Liver (tissue), 3 donors: ENCODE results near the gene PTPA.

ENCODE experiments used
- EGR1 ChIP-seq, 2 donors: IDR thresholded peaks; 2 replicates each; pipeline ENCODE4 v1.6.1; 2016 to 2018; ENCODE audit warnings: antibody characterized with exemption in 2 of 2, low read depth in 2 of 2
- JUND ChIP-seq, 2 donors: IDR thresholded peaks; 2 replicates each; pipeline ENCODE4 v1.6.1; 2016; ENCODE audit warnings: antibody characterized with exemption in 2 of 2
- NR2F2 ChIP-seq: IDR thresholded peaks from 2 replicates; pipeline ENCODE4 v1.6.1; 2016; ENCODE audit warnings: antibody characterized with exemption
- RAD21 ChIP-seq, 2 donors: IDR thresholded peaks; 2 replicates each; pipeline ENCODE4 v1.6.1; 2016; ENCODE audit warnings: antibody characterized with exemption in 2 of 2, mild to moderate bottlenecking in 2 of 2
- TF ChIP-seq, protein P1 (sequence below): fragments of 150-350 bp; IDR thresholded peaks from 2 replicates; pipeline ENCODE4 v1.5.1; 2017; ENCODE audit warnings: improper control_type of control experiment, low read depth, low read length; ENCODE audit not compliant: missing input control
- TF ChIP-seq, protein P2 (sequence below): IDR thresholded peaks from 2 replicates; pipeline ENCODE4 v1.6.1; 2016; ENCODE audit warnings: antibody characterized with exemption, mild to moderate bottlenecking
- TF ChIP-seq, protein P3 (sequence below): IDR thresholded peaks from 2 replicates; pipeline ENCODE4 v1.6.1; 2016; ENCODE audit warnings: antibody characterized with exemption
- TF ChIP-seq, protein P4 (sequence below): IDR thresholded peaks from 2 replicates; pipeline ENCODE4 v1.6.1; 2016; ENCODE audit warnings: antibody characterized with exemption
- donor health status: healthy.
- donor health status: healthy.

DNA sequence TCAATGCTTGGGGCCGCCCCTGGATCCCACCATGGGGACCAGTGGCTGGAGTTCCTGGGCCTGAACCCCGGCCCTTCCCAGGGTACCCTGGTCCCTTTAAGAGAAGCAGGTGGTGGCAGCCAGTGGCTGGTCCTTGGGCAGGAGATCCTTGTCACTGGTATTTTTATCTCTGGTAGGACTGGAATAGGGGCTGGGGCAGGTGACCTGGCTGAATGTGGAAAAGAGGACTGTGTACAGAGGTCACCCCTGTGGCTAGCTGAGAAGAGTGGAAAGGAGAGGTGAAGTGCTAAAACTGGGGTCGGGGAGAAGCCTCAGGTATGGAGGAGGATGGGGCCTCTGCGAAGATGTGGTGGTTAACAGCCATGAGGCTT, 7.6 kb upstream of the PTPA start:
- TF ChIP-seq, protein P1, sequence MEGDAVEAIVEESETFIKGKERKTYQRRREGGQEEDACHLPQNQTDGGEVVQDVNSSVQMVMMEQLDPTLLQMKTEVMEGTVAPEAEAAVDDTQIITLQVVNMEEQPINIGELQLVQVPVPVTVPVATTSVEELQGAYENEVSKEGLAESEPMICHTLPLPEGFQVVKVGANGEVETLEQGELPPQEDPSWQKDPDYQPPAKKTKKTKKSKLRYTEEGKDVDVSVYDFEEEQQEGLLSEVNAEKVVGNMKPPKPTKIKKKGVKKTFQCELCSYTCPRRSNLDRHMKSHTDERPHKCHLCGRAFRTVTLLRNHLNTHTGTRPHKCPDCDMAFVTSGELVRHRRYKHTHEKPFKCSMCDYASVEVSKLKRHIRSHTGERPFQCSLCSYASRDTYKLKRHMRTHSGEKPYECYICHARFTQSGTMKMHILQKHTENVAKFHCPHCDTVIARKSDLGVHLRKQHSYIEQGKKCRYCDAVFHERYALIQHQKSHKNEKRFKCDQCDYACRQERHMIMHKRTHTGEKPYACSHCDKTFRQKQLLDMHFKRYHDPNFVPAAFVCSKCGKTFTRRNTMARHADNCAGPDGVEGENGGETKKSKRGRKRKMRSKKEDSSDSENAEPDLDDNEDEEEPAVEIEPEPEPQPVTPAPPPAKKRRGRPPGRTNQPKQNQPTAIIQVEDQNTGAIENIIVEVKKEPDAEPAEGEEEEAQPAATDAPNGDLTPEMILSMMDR = no peak
- TF ChIP-seq, protein P2, sequence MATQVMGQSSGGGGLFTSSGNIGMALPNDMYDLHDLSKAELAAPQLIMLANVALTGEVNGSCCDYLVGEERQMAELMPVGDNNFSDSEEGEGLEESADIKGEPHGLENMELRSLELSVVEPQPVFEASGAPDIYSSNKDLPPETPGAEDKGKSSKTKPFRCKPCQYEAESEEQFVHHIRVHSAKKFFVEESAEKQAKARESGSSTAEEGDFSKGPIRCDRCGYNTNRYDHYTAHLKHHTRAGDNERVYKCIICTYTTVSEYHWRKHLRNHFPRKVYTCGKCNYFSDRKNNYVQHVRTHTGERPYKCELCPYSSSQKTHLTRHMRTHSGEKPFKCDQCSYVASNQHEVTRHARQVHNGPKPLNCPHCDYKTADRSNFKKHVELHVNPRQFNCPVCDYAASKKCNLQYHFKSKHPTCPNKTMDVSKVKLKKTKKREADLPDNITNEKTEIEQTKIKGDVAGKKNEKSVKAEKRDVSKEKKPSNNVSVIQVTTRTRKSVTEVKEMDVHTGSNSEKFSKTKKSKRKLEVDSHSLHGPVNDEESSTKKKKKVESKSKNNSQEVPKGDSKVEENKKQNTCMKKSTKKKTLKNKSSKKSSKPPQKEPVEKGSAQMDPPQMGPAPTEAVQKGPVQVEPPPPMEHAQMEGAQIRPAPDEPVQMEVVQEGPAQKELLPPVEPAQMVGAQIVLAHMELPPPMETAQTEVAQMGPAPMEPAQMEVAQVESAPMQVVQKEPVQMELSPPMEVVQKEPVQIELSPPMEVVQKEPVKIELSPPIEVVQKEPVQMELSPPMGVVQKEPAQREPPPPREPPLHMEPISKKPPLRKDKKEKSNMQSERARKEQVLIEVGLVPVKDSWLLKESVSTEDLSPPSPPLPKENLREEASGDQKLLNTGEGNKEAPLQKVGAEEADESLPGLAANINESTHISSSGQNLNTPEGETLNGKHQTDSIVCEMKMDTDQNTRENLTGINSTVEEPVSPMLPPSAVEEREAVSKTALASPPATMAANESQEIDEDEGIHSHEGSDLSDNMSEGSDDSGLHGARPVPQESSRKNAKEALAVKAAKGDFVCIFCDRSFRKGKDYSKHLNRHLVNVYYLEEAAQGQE = no peak
- TF ChIP-seq, protein P3, sequence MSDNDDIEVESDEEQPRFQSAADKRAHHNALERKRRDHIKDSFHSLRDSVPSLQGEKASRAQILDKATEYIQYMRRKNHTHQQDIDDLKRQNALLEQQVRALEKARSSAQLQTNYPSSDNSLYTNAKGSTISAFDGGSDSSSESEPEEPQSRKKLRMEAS = no peak
- no peak for TF ChIP-seq RAD21 (IDR thresholded peaks at IDR 0.05)
- no peak for TF ChIP-seq JUND (IDR thresholded peaks at IDR 0.05)
- TF ChIP-seq EGR1 (IDR thresholded peaks at IDR 0.05; ENCODE audit: low read depth in 2 of 2) = no peak
- TF ChIP-seq NR2F2 = no peak
- TF ChIP-seq, protein P4, sequence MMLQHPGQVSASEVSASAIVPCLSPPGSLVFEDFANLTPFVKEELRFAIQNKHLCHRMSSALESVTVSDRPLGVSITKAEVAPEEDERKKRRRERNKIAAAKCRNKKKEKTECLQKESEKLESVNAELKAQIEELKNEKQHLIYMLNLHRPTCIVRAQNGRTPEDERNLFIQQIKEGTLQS = no peak
